LNCAP (cell line): ENCODE measurements around the gene STIM1.

Experiments
- TF ChIP-seq, protein P1 (sequence below): fragments of 450-650 bp; IDR thresholded peaks from 2 replicates; pipeline ENCODE4 v1.5.1; 2017; ENCODE audit warnings: mild to moderate bottlenecking

The STIM1 gene

DNA sequence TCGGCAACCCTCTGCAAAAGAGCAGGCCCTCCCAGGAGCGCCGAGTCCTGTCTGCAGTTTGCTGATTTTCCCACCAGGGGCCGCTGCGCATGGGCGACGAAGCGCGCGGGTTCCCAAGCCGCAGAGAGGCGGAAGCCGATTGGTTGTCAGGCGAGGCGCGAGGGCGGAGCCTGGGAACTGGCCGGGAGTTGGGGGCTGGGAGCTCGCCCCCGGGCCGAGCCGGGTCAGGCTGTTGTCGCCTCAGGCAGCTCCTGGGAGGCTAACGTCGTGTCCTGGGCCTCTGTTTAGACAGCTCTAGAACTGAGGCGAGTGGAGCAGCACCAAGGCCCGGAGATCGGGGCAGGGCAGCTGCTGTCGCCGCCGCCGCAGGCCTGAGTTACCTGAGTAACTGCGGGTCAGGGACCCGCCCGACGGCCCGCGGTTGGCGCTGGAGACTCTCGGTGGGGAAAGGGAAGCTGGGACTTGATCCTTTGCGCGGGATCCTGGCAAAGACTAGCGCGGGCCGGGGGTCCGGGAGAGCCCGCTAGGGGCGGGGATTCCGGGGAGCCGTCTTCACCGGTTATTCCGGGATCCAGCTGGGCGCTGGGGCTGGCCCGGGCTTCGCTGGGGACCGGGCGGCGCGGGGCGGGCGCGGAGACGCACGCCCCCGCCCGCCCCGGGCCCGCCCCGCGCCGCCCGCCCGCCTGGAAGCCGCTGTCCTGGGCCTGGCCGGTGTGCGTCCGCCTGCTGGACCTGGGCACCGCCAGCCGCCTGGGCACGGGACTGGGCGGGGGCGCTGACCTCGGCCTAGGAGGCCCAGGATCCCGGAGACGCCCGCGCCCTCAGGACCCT, at the start of gene STIM1:
STIM1 (plus strand) TSS at position 688 of the 831 bp plus-strand sequence. CDS start 607 bp downstream, outside the sequence.
- TF ChIP-seq, protein P1, sequence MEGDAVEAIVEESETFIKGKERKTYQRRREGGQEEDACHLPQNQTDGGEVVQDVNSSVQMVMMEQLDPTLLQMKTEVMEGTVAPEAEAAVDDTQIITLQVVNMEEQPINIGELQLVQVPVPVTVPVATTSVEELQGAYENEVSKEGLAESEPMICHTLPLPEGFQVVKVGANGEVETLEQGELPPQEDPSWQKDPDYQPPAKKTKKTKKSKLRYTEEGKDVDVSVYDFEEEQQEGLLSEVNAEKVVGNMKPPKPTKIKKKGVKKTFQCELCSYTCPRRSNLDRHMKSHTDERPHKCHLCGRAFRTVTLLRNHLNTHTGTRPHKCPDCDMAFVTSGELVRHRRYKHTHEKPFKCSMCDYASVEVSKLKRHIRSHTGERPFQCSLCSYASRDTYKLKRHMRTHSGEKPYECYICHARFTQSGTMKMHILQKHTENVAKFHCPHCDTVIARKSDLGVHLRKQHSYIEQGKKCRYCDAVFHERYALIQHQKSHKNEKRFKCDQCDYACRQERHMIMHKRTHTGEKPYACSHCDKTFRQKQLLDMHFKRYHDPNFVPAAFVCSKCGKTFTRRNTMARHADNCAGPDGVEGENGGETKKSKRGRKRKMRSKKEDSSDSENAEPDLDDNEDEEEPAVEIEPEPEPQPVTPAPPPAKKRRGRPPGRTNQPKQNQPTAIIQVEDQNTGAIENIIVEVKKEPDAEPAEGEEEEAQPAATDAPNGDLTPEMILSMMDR: peak; percentile 96

DNA sequence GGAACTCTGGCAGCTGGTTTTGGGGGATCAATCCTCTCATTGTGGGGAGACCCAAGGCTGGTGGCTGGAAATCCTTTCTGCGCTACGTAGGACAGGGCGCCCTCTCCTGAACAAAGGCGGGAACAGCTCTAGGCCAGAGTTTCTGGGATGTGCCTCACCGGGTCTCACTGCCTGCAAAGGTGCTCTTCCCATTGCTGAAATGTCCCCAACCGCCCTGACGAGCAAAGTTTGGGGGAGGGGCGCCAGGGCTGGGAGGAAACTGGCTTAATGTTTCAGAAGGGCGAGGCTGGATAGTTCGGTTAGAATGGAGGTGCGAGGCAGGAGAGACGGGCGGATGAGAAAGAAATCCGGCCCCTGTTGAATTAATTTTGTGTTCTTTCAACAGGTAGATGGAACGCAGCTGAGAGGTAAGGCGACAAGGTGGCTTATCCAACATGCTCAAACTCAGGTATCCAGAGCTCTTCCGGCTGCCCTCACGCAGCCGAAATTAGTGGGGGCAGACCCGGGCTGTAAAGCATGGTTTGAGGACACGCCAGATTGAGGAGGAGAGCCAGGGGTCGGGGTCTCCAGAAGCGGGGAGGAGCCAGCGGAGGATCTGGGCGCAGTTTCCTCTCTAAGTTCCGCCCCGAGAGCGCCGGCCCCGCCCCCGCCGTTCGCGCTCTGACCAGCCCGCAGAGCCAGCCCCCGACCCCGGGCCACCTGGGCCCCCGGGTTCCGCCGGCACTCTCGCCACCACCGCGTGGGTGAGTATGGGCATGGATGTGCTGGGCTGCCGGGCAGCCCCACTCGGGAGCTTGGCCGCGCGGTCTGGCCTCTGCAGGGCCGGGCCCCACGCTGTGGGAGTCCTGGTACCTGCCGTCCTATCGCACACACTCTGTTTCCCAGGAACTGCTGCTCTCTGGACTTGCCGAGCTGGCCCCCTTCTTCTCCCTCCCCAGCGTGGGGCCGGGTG, 47.3 kb upstream of the STIM1 start, which contains the start of gene PGAP2:
PGAP2 (plus strand) TSS at position 652 of the 952 bp plus-strand sequence. CDS start 2,700 bp downstream, outside the sequence.
- TF ChIP-seq, protein P1: peak; percentile 56

- TF ChIP-seq, protein P1: peak; percentile 58
These were observed 46.4 kb upstream of the STIM1 start for GRCh38 chr11:3808861-3809623.

DNA sequence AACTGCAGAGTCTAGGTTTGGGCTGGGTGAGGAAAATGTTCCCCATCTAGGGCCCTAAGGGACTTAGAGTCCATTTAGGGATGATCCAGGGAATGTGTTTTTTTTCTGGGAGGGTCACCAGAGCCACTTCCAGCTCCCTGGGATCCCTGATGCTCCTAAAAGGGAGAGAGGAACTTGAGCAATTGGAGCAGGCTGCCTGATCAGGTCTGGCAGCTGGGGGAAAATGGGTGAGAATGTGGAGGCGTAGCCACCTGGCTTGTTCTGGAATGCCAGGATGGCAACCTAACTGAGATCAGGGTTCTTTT, 45.9 kb upstream of the STIM1 start:
- TF ChIP-seq, protein P1: no peak

- TF ChIP-seq, protein P1: no peak
These were observed 45.0 kb upstream of the STIM1 start for GRCh38 chr11:3810446-3810845.

DNA sequence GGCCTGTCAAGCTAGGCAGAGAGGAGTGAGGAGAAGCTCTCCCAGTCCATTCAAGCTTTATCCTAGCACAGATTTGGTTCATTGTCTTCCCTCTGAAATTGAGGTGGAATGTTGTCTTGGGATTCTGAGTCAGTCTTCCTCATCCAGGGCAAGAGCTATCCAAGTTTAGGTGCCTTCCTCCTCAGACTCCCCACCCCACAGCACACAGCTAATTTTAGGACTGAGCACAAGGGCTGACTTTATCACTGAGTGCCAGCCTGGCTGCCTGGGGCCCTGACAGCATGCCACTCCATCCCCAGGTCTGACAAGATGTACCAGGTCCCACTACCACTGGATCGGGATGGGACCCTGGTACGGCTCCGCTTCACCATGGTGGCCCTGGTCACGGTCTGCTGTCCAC, 44.5 kb upstream of the STIM1 start:
- TF ChIP-seq, protein P1: no peak

DNA sequence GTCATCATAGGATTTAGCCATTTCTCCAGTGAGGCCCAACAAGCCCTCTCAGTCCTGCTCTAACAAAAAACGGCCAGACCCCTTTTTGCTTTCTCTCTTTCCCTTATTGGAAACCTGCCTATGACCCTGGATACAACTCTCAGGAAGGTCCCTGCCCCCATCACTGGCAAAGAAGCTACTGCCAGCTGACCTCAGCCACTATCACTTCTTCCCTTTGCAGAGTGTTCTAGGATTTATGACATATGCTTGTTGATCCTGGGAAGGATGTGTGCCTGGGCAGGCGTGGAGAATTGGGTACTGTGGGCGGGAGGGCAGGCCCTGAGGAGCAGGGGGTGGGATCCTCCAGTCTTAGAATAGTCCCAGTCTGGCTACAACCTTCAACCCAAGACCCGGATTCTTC, 39.6 kb upstream of the STIM1 start:
- TF ChIP-seq, protein P1: no peak
